Progenitor cell of endocrine pancreas (in vitro differentiated cells): ENCODE results near the gene ATP5ME. TPM values are rescaled to one million over a fixed set of nuclear protein-coding genes. Genes with fewer than 3 reads are reported as not detected.

Experiments
- DNase-seq: peaks from one replicate; pipeline ENCODE4 v3.0.0; 2021; ENCODE audit warnings: low spot score; ENCODE audit not compliant: unreplicated experiment
- H3K27ac Mint-ChIP-seq: 2 replicates; pipeline ENCODE4 v1.8.0; 2021; ENCODE audit warnings: mild to moderate bottlenecking, moderate library complexity, mixed read lengths
- H3K27me3 Mint-ChIP-seq: 2 replicates; pipeline ENCODE4 v1.8.0; 2021; ENCODE audit warnings: mixed read lengths
- H3K36me3 Mint-ChIP-seq: 2 replicates; pipeline ENCODE4 v1.8.0; 2022; ENCODE audit warnings: mixed read lengths; ENCODE audit not compliant: insufficient read depth
- H3K4me1 Mint-ChIP-seq: 2 replicates; pipeline ENCODE4 v1.8.0; 2021; ENCODE audit warnings: low read depth, mixed read lengths
- H3K4me3 Mint-ChIP-seq: 2 replicates; pipeline ENCODE4 v1.8.0; 2021; ENCODE audit warnings: low read depth, mild to moderate bottlenecking, moderate library complexity, mixed read lengths
- H3K9me3 Mint-ChIP-seq: 2 replicates; pipeline ENCODE4 v1.8.0; 2021; ENCODE audit warnings: low read depth, mixed read lengths
- total RNA-seq: library from RNA; stranded (reverse); gene quantifications from 2 replicates; pipeline ENCODE4 v1.2.1, GENCODE V29; 2021
- TF ChIP-seq, protein P1 (sequence below): fragments of 200-600 bp; sonication (generic); IDR thresholded peaks from one replicate; pipeline ENCODE4 v1.5.0; 2021; ENCODE audit warnings: antibody characterized with exemption, mild to moderate bottlenecking; ENCODE audit not compliant: unreplicated experiment

The ATP5ME gene
- total RNA-seq, 1 donor from 2014 or later: 235 TPM

DNA sequence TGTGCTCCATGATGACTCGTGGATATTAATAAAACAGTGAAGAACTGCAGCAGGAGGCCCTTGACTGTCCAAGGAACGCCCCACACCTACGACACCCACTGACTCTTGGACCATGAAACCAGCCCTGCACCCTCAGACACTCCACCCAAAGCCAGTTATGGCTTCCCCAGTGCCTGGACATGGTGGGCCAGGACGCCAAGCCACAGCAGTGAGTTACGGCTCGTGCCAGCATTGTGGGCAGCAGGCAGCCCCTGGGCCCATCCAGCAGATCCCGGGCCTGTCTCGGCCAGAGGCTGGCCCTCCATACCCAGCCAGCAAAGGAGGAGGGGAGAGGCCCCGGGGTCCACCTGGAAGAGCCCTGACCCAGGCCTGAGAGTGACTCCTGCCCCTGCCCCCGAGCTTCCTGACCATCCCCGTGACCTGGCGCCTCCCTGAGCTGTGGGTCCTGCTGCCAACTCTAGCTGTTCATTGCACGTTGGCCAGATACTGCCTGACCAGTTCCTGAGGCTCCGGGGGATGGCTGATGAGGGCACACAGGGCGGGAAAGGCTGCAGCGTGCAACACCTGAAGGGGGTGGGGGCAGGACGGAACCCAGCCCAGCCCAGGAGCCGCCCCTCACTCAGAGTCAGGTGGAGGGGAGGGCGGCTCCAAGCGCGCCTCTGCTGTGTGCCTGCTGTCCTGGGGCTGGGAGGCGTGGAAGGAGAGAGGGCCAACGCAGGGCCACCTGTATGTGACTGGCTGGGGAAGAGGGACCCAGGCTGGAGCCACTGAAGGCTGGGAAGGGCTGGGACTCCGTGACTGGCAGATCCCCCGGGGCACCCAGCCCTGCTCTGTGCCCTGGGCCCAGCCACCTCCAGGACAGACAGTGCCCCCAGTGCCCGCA lies 14.1 kb upstream of the ATP5ME start:
- H3K4me3 Mint-ChIP-seq: peak overlapping the region; percentile 58
- TF ChIP-seq, protein P1, sequence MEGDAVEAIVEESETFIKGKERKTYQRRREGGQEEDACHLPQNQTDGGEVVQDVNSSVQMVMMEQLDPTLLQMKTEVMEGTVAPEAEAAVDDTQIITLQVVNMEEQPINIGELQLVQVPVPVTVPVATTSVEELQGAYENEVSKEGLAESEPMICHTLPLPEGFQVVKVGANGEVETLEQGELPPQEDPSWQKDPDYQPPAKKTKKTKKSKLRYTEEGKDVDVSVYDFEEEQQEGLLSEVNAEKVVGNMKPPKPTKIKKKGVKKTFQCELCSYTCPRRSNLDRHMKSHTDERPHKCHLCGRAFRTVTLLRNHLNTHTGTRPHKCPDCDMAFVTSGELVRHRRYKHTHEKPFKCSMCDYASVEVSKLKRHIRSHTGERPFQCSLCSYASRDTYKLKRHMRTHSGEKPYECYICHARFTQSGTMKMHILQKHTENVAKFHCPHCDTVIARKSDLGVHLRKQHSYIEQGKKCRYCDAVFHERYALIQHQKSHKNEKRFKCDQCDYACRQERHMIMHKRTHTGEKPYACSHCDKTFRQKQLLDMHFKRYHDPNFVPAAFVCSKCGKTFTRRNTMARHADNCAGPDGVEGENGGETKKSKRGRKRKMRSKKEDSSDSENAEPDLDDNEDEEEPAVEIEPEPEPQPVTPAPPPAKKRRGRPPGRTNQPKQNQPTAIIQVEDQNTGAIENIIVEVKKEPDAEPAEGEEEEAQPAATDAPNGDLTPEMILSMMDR: no peak
- no peak overlapping the region for H3K27ac Mint-ChIP-seq
- peaks cover 2% of the 10 kb centered on the region for H3K4me1 Mint-ChIP-seq
- H3K36me3 Mint-ChIP-seq: no peaks in the 10 kb centered on the region
- H3K27me3 Mint-ChIP-seq: no peaks in the 10 kb centered on the region
- no peak for DNase-seq
- H3K9me3 Mint-ChIP-seq: no peaks in the 10 kb centered on the region

DNA sequence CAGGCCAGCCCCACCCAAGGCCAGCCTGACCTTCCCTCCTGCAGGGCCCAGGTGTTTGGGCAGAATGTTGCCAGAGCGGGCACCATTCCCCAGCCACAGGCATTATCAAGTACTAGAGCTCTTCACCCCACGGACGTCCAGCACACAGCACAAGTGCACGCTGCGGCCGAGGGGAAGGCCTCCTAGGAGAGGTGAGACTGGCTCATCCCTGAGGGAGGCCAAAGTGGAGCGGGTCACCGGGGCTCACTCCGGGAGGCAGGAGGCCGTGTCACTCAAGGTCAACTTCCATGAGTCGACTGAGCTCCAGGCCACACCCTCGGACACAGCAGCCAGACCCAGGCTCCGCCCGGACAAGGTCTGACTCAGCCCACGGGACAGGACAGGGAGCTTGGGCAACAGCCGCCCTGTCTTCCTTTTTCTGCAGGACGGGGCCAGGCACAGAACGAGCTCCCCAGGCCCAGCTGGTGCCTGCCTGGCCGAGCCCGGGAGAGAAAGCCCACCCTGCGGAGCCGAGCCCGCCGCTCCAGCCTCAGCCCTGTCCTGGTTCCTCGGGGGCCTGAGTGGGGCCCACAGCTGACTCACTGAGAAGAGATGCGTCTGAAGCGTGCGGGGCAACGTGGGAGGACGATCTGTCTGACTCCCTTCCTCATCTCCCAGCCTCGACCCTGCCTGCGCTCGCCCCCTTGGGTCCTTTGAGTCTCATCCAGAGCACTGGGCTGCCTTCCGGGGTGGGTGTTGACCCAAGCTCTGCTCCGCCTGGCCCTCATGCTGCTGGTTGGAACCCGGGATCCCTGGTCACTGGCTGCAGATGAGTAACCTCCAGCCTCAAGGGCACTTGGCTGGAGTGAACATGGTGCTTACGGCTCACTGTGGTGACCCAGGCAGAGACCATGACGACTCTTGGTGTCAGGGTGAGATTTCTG lies 13.2 kb upstream of the ATP5ME start:
- no peak overlapping the region for H3K4me3 Mint-ChIP-seq
- H3K27ac Mint-ChIP-seq: no peak overlapping the region

DNA sequence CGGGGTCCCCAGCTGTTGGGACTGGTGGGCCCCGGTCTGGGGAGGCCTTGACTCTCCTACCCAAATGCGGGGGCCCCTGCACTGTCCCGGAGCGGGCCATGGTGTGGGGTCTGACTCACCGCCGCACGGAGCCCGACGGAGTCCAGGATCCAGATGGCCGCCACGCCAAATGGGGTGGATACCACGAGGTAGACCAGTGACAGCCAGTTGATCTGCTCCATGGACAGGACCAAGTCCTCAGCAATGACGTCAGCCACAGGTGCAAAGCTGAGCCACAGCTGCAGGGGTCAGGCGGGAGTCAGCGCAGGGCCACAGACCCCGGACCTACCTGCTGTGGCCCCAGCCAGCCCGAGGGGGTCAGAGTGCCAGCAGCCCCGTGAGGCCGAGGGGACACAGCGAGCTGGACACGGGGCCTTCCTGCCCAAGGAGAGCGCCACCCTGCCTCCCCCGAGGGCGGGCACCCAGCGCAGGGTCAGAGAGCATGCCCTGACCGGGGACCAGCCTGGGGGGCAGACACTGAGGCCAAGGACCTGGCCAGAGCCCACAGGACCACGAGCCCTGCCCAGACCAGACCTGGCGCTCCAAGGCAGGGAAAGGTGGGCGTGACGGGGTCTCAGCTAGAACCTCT lies 12.5 kb upstream of the ATP5ME start:
- H3K27ac Mint-ChIP-seq: no peak overlapping the region
- no peaks in the 10 kb centered on the region for H3K36me3 Mint-ChIP-seq
- H3K27me3 Mint-ChIP-seq: no peaks in the 10 kb centered on the region
- H3K4me3 Mint-ChIP-seq: no peak overlapping the region
- peaks cover 2% of the 10 kb centered on the region for H3K4me1 Mint-ChIP-seq
- DNase-seq: no peak
- TF ChIP-seq, protein P1: no peak
- H3K9me3 Mint-ChIP-seq: no peaks in the 10 kb centered on the region

More for the DNA sequence above, 13.2 kb upstream of the ATP5ME start:
- Mint-ChIP-seq H3K4me1 (peaks cover 2% of the 10 kb centered on the region), H3K9me3 (no peaks in the 10 kb centered on the region), H3K27me3 (no peaks in the 10 kb centered on the region), H3K36me3 (no peaks in the 10 kb centered on the region)
- TF ChIP-seq, protein P1: no peak
- DNase-seq: no peak

DNA sequence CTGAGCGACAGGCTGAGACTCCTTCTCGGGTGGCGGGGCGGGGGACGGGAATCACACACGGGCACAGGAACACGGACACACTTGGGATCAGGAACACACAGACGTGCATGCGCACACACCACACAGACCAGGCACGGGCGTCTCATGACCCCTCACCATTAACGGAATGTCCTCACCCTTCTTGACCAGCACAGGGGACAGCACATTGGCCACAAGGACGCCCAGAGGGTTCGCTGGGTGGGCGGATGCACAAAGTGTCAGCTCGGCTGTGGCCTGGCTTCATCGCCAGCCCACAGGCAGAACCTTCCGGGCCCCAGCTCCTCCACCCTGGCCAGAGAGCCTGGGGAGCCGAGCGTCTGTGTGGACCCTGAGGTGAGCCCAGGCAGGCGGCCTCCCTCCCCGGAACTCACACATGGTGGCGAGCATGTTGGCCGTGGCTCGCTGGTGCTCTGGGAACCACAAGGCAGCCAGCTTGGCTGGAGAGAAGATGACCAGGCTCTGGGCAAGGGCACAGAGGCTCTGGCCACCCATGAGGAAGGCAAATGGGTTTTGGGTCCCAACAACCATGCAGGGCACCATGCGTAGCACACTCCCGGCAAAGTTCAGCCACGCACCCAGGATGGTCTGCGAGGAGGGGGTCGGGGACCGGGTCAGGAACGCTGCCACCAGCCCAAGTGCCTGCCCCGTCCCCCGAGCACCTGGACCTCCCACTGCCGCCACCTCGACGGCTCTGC lies 11.8 kb upstream of the ATP5ME start:
- Mint-ChIP-seq H3K27ac (no peak overlapping the region), H3K9me3 (no peaks in the 10 kb centered on the region), H3K36me3 (no peaks in the 10 kb centered on the region), H3K4me3 (no peak overlapping the region), H3K4me1 (peaks cover 2% of the 10 kb centered on the region), H3K27me3 (no peaks in the 10 kb centered on the region)
- TF ChIP-seq, protein P1: no peak
- no peak for DNase-seq
